PC-3 (cell line): ENCODE measurements around the gene RAP1GAP.

ENCODE experiments used
- CTCF ChIP-seq: fragments of 300-600 bp; sonication (generic); conservative IDR thresholded peaks from 2 replicates; pipeline ENCODE4 v1.5.1; 2017; ENCODE audit warnings: antibody characterized with exemption, low read depth, mild to moderate bottlenecking, low read length
- EZH2 ChIP-seq: fragments of 300-600 bp; sonication (generic); IDR thresholded peaks from one replicate; pipeline ENCODE4 v1.6.1; 2017; ENCODE audit warnings: antibody characterized with exemption, mild to moderate bottlenecking, low read length; ENCODE audit not compliant: unreplicated experiment
- EZH2phosphoT487 ChIP-seq: fragments of 300-600 bp; sonication (generic); IDR thresholded peaks from 2 replicates; pipeline ENCODE4 v1.6.1; 2018; ENCODE audit warnings: mild to moderate bottlenecking, antibody characterized with exemption, low read length, borderline replicate concordance

- TF ChIP-seq CTCF (no peak), EZH2phosphoT487 (no peak), EZH2 (no peak)
These were observed 96.4 kb downstream of the RAP1GAP start for GRCh38 chr1:21572735-21573277.
